Stimulated activated CD4-positive, alpha-beta T cell treated with anti-CD3 and anti-CD28 coated beads, Interleukin-1b, Interleukin-23, amount 100 ng/mL, for 24 hours (primary cell): ENCODE measurements around the gene ATP6V1G2.
A peak's percentile ranks its signal among the peaks of the same experiment; 100 is the strongest.
"Not testable (repeated sequence)": the region's sequence is repeated elsewhere in the genome, so short reads cannot be mapped to it uniquely, and the experiment has no call there.

ENCODE experiments used
- DNase-seq, 4 experiments: peaks; one replicate each; pipeline ENCODE4 v3.0.0-alpha.2; 2020; ENCODE audit warnings: low read depth in 4 of 4, low spot score in 1 of 4

The ATP6V1G2 gene

DNA sequence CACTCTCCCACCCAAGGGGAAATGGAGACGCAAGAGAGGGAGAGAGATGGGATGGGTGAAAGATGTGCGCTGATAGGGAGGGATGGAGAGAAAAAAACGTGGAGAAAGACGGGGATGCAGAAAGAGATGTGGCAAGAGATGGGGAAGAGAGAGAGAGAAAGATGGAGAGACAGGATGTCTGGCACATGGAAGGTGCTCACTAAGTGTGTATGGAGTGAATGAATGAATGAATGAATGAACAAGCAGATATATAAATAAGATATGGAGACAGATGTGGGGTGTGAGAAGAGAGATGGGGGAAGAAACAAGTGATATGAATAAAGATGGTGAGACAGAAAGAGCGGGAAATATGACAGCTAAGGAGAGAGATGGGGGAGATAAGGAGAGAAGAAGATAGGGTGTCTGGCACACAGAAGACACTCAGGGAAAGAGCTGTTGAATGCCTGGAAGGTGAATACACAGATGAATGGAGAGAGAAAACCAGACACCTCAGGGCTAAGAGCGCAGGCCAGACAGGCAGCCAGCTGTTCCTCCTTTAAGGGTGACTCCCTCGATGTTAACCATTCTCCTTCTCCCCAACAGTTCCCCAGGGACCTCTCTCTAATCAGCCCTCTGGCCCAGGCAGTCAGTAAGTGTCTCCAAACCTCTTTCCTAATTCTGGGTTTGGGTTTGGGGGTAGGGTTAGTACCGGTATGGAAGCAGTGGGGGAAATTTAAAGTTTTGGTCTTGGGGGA is 29.7 kb upstream of the ATP6V1G2 start:
- no peak for DNase-seq

DNA sequence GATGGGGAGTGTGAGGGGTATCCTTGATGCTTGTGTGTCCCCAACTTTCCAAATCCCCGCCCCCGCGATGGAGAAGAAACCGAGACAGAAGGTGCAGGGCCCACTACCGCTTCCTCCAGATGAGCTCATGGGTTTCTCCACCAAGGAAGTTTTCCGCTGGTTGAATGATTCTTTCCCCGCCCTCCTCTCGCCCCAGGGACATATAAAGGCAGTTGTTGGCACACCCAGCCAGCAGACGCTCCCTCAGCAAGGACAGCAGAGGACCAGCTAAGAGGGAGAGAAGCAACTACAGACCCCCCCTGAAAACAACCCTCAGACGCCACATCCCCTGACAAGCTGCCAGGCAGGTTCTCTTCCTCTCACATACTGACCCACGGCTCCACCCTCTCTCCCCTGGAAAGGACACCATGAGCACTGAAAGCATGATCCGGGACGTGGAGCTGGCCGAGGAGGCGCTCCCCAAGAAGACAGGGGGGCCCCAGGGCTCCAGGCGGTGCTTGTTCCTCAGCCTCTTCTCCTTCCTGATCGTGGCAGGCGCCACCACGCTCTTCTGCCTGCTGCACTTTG is 29.0 kb upstream of the ATP6V1G2 start, which contains the start of gene TNF:
Gene TNF, plus strand, starts transcription at position 231 of the 567 bp plus-strand sequence. Its CDS starts 177 bp downstream, at position 408.
- peak; percentile 66 to 90 (median 77) for DNase-seq

DNA sequence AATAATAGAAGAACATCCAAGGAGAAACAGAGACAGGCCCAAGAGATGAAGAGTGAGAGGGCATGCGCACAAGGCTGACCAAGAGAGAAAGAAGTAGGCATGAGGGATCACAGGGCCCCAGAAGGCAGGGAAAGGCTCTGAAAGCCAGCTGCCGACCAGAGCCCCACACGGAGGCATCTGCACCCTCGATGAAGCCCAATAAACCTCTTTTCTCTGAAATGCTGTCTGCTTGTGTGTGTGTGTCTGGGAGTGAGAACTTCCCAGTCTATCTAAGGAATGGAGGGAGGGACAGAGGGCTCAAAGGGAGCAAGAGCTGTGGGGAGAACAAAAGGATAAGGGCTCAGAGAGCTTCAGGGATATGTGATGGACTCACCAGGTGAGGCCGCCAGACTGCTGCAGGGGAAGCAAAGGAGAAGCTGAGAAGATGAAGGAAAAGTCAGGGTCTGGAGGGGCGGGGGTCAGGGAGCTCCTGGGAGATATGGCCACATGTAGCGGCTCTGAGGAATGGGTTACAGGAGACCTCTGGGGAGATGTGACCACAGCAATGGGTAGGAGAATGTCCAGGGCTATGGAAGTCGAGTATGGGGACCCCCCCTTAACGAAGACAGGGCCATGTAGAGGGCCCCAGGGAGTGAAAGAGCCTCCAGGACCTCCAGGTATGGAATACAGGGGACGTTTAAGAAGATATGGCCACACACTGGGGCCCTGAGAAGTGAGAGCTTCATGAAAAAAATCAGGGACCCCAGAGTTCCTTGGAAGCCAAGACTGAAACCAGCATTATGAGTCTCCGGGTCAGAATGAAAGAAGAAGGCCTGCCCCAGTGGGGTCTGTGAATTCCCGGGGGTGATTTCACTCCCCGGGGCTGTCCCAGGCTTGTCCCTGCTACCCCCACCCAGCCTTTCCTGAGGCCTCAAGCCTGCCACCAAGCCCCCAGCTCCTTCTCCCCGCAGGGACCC is 28.0 kb upstream of the ATP6V1G2 start:
- DNase-seq, result peak in 2 of 4 experiments; percentile 30 to 71

DNA sequence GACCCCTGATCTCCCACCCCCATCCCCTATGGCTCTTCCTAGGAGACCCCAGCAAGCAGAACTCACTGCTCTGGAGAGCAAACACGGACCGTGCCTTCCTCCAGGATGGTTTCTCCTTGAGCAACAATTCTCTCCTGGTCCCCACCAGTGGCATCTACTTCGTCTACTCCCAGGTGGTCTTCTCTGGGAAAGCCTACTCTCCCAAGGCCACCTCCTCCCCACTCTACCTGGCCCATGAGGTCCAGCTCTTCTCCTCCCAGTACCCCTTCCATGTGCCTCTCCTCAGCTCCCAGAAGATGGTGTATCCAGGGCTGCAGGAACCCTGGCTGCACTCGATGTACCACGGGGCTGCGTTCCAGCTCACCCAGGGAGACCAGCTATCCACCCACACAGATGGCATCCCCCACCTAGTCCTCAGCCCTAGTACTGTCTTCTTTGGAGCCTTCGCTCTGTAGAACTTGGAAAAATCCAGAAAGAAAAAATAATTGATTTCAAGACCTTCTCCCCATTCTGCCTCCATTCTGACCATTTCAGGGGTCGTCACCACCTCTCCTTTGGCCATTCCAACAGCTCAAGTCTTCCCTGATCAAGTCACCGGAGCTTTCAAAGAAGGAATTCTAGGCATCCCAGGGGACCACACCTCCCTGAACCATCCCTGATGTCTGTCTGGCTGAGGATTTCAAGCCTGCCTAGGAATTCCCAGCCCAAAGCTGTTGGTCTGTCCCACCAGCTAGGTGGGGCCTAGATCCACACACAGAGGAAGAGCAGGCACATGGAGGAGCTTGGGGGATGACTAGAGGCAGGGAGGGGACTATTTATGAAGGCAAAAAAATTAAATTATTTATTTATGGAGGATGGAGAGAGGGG is 27.1 kb upstream of the ATP6V1G2 start:
- no peak for DNase-seq

DNA sequence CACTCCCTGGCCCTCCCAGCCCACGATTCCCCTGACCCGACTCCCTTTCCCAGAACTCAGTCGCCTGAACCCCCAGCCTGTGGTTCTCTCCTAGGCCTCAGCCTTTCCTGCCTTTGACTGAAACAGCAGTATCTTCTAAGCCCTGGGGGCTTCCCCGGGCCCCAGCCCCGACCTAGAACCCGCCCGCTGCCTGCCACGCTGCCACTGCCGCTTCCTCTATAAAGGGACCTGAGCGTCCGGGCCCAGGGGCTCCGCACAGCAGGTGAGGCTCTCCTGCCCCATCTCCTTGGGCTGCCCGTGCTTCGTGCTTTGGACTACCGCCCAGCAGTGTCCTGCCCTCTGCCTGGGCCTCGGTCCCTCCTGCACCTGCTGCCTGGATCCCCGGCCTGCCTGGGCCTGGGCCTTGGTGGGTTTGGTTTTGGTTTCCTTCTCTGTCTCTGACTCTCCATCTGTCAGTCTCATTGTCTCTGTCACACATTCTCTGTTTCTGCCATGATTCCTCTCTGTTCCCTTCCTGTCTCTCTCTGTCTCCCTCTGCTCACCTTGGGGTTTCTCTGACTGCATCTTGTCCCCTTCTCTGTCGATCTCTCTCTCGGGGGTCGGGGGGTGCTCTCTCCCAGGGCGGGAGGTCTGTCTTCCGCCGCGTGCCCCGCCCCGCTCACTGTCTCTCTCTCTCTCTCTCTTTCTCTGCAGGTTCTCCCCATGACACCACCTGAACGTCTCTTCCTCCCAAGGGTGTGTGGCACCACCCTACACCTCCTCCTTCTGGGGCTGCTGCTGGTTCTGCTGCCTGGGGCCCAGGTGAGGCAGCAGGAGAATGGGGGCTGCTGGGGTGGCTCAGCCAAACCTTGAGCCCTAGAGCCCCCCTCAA is 25.9 kb upstream of the ATP6V1G2 start, which contains the start of gene LTA:
Gene LTA, plus strand, starts transcription at position 249 of the 871 bp plus-strand sequence. Its CDS starts 454 bp downstream, at position 703.
- peak in 3 of 4 experiments; percentile 59 to 81 (median 72) for DNase-seq

DNA sequence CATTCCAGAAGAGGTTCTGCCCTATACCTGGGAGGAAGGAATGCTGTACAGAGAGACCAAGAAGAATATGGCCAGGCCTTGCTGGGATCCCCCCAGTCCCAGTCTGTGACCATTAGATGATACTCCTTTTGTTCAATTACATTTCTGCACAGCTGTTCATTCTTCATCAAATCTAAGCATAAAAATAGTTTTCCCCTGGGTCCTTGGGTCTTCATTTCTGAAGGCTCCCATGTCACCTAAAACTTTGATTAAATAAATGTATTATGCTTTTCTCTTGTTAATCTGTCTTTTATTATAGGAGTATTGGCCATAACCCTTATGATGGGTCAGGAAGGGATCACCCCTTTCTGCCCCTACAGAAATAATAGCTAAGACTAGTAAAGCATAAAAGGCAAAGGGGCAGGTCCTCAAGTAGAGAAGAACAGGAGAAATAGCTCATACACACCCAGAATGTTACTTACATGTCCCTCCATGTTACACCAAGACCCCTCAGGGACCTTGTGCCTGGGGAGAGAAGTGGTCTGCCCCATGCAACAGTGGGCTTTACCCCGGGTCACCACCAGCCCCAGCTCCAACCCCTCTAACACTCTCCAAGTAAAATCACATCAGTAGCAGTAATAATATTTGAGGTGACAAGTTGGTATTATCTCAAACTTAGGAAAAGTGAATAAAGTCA is 23.6 kb upstream of the ATP6V1G2 start:
- DNase-seq, result no peak

DNA sequence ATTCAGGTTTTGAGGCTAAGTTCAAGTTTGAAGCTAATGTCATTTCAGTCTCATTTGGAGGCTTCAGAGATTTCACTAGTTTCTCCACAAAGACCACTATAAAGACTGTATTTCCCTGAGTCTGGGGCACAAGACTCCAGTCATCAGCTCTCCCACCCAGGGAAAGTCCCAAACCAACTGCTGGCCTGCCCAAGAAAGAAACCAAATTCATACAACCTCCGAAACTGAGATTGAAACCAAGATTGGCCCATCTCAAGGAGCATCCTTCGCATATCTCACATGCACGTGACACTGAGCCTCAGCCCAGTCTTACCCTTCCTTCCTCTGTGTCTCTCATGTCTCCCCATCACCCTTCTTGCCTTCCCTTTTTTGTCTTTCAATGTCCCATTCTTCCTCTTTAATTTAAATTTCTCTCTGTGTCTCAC is 22.1 kb upstream of the ATP6V1G2 start:
- peak in 2 of 4 experiments; percentile 48 to 61 for DNase-seq

DNA sequence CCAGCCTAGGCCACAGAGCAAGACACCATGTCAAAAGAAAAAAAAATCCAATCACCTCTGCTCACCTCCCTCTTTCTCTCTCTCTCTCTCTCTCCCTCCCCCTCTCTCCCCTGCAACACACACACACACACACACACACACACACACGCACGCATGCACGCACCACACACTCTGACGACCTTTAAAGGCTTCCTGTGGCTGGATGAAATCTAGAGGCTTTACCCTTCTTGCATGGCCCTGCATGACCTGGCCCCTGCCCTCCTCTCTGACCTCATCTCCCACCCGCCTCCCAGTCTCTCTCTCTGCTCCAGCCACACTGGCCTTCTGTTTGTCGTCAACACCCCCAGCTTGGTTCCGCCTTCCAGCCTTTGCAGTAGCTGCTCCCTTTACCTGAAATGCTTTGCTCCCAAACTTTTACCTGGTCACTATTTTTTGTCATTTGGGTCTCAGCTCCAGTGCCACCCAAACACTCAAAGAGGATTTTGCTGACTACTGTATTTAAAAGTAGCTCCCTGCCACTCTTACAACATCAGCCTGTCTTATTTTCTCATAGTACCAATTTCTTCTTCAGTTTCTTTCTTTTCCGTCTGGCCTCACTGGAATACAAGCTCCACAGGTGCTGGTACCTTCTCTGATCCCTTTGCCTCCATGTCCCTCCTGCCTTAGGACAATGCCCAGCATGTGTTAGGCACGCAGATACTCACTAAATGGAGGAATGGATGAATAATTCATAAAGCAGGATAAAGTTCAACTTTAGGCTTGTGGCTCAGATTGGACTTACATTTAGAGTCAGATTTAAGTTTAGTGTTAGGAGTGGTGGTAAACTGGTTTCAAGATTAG is 21.3 kb upstream of the ATP6V1G2 start:
- no peak for DNase-seq

DNA sequence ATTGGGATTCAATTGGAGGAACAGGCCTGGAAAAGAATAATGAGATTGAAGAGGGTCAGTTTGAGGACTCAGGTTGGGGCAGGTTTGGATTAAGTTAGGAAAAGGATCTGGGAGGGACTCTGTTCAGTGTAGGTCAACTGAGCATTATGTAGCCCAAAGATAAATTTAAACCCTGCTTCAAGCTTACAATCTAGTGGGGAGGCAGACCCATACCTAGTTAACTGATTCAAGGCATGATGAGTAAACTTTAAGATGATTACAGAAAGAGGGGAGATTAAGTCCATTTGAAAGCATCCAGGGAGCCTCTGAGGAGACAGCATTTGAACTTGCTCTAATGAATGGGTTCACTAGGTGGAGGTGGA is 14.3 kb upstream of the ATP6V1G2 start:
- DNase-seq, result no peak

DNA sequence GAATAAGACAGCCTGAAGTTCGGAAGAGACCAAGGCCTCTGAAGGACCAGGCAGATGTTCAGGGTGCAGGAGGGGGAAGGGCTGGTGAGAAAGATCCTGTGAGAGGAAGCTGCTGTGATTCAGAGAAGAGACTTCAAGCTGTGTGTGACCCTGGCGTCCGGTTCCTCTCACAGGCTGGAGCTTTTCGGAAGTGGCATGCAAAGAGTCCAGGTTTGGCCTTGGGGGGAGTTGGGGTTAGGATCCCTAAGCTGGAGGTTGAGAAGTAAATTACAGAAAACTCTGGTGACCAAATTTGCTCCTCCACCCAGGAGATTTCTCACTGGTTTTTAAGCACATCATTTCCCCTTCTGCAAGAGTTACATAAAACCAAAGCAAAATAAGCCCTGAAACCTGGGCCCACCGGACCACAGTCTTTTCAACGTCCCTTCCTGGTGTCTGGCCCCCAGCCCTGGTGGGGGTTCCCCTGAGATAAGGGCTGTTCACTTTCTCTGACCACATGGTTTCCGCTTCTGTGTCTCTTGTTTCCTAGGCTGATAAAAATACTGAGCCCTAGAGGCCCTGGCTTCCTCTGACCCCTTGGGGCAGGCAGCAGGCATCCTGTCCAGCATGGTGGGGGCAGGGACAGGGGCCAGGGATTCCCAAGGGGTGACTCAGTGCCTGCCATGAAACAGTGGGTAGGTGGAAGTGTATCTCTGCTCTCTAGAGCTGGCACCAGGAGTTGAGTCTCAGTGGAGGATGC is 13.7 kb upstream of the ATP6V1G2 start:
- peak in 1 of 4 experiments; percentile 49 for DNase-seq

DNA sequence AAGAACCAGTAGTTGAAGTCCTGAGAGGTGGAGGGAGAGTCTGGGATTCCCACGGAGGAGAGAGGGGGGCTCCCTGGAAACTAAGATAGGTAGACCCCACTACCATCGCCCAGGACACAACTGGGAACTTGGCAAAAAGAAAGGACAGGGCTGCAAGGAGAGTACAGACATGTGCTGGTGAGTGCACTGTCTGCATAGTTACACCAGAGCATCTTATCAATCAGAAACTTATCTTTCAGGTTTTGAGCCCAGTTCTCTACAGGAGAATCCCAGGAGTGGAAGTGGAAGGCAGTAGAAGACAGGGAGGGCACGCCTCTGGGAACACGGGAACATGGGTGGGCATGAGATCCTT is 13.2 kb upstream of the ATP6V1G2 start:
- no peak for DNase-seq

DNA sequence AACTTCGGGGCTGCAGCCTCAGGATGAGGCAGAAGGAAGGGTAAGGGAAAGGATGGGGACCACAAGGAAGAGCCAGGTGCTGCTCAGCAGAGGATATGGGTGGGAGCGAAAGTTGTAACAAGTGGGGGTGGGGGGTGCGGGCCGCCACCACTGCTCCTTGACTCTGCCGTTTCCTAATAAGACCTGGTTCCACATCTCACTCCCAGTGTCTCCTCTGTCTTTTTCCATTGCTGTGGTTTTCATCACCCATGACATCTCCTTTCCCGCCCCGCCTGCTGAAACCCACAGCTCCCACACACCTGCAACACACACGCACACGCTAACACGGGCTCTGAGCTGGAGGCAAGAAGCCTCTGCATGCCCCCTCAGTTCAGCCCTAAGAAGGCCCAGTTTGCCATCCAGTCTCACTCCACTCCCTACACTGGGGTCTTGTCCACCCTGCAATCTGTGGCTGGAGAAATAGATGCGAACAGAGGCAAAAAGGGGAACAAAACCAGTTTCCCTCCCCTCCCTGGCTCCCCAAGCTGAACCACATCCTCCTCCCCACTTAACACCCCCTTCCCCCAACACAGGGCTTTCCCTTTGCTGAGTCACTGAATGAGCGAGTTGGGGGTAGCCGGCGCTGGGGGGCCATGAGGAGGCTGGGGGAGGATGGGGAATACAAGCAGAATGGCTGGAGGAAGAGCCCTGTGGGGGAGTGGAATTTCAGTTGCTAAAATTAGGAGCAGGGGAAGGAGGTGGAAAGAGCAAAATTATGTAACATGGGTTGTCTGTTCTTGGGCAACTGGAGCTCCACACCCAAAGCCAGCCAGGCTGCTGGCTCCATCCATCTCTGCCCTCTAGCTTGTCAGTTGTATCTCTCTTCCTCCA is 12.5 kb upstream of the ATP6V1G2 start:
- peak in 3 of 4 experiments; percentile 50 to 73 (median 59) for DNase-seq

DNA sequence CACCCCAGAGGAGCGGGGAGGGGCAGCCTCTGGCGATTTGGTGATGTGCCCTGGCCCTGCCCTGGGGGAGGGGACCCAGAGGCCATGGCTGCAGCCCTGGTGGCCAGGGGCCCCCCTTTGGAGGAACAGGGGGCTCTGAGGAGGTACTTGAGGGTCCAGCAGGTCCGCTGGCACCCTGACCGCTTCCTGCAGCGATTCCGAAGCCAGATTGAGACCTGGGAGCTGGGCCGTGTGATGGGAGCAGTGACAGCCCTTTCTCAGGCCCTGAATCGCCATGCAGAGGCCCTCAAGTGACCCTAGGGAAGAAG is 11.9 kb upstream of the ATP6V1G2 start:
- no peak for DNase-seq

DNA sequence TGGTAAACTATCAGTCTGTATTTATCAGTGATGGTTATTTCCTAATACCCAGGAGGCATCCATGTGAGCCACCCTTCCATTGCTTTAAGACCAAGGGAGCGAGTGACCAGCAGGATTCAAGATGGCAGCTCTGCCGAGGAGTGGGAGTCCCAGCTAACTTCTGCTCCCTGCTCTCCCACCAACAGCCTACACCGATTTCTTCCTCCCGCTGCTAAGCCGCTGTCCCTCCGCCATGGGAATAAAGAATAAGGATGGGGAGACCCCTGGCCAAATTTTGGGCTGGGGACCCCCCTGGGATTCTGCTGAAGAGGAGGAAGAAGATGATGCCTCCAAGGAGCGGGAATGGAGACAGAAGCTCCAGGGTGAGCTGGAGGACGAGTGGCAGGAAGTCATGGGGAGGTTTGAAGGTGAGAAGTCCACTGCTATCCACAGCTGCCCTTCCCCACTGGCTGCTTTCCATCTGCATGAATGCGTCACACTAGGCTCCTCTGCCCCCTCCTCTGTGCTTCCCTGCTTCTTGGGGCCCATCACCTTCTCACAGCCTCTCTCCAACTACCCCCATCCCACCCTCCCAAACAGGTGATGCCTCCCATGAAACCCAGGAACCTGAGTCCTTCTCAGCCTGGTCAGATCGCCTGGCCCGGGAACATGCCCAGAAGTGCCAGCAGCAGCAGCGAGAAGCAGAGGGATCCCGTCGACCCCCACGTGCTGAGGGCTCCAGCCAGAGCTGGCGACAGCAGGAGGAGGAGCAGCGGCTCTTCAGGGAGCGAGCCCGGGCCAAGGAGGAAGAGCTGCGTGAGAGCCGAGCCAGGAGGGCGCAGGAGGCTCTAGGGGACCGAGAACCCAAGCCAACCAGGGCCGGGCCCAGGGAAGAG is 11.3 kb upstream of the ATP6V1G2 start:
- DNase-seq, result no peak

DNA sequence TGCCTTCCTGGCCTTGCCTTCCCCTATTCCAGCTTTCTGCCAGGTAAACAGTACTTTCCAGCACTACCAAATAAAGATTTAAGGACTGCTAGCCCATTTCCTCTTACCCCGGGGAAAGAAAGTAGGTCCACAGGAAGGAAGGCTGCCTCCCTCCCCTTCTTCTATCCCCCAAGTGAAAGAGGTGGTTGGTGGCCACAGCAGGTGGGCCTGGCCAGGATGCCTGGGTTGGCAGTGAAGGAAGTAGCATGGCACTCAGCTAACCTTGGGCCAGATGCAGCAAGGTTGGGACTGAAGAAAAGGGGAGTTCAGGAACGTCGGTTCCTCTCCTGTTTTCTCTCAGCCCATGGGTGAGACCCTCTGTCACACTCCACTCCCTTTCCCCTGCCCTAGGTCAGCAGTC is 9.9 kb upstream of the ATP6V1G2 start:
- no peak for DNase-seq

DNA sequence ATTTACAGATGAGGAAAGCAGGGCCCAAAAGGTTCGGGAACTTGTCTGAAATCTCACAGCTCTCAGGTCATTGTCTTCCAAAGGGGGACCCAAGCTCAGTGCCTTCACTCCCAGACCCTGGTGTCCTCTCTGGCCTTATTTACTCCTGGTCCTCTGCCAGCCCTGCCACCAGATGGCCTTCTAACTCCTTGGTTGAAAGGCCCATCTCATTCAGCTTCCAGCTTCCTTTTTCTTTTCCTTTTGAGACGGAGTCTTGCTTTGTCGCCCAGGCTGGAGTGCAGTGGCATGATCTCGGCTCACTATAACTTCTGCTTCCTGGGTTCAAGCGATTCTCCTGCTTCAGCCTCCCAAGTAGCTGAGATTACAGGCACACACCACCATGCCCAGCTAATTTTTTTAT is 5.0 kb upstream of the ATP6V1G2 start:
- DNase-seq, result not testable (repeated sequence)
